ENCODE measurements around the gene SYT9.

Gene SYT9, protein sequence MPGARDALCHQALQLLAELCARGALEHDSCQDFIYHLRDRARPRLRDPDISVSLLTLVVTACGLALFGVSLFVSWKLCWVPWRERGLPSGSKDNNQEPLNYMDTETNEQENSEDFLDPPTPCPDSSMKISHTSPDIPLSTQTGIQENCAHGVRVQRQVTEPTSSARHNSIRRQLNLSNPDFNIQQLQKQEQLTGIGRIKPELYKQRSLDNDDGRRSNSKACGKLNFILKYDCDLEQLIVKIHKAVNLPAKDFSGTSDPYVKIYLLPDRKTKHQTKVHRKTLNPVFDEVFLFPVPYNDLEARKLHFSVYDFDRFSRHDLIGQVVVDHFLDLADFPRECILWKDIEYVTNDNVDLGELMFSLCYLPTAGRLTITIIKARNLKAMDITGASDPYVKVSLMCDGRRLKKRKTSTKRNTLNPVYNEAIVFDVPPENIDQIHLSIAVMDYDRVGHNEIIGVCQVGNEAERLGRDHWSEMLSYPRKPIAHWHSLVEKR

DNA sequence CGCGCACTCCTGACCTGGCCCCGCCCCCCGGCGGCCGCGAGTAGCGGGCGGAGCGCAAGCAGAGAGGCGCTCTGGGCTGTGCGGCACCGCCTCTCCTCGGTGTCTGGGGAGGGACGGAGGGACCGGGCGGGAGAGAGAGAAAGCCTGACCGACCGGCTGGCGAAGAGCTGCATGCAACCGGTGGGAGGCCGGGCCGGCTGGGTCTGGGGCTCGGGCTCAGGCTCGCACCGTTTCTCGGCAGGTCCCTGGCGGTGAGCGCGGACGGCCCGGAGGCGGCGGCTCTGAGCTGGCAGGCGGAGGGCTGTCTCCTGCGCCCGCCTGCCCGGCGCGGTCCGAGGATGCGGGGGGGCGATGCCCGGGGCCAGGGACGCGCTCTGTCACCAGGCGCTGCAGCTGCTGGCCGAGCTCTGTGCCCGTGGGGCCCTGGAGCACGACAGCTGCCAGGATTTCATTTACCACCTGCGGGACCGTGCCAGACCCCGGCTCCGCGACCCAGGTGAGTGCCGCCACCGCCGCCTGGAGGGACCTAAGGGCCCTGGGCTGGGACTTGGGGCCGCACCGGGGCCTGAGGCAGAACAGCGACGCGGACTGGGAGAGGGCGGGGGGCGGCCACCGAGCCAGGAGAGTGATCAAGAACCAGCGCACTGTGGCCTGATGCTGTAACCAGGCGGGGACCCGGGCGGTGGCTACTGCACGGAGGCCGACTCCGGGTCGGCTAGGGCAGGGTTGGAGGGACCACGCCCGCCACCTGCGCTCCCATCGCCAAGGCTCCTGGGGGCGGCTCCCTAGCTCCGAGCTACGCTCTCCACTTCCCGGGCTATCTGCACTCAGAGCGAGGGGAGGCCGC, at the start of gene SYT9:
SYT9 (plus strand) TSS at position 69 of the 847 bp plus-strand sequence; CDS start at position 352, 283 bp downstream.
- peak in 1 of 2 donors; percentile 5 for DNase-seq (ENCODE audit: low read depth in 1 of 2, low spot score in 1 of 2)

DNA sequence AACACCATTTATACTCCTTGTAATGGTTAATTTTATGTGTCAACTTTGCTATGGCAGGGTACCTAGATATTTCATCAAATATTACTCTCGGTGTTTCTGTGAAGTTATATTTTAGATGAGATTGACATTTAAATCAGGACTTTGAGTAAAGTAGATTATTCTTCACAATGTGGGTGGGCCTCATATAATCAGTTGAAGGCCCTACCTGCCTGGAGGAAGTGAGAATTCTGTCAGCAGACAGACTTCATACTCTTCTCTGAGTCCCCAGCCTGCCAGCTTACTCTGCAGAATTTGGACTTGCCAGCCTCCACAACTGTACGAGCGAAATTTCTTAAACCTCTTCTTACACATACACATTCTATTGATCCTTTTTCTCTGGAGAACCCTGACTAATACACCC, 49.3 kb upstream of the SYT9 start:
- DNase-seq (ENCODE audit: low read depth in 1 of 2, low spot score in 1 of 2): no peak

DNA sequence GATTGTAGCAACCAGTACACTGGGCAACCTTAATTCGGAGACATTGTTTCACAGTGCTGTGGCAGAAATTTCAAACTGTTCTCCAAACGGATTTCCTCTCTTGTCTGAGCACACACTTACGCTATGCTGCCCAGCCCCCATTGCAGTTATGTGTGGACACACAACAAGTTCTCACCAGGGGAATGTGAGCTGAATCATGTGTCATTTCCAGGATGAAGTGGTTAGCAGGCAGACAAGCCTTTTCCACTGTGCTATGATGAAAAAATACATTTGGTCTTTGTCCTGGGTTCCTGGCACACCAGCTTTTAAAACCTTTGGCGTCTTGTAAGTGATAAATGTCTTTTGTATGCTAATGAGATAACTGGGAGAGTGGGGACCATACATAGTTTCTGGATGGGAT, 46.9 kb upstream of the SYT9 start:
- DNase-seq (ENCODE audit: low read depth in 1 of 2, low spot score in 1 of 2): no peak

DNA sequence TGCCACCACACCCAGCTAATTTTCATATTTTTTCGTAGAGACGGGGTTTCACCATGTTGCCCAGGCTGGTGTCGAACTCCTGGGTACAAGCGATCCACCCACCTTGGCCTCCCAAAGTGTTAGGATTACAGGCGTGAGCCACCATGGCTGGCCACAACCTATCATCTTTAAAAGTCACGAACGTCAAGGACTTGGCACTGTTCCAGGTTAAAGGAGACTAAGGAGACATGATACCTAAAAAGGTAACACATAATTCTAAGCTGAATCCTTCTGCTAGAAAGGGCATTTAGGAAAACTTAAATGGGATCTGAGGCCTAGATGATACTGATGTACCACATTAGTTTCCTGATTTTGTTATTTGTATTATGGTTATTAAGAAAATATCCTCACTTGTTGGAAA, 43.3 kb upstream of the SYT9 start:
- no peak for DNase-seq (ENCODE audit: low read depth in 1 of 2, low spot score in 1 of 2)

DNA sequence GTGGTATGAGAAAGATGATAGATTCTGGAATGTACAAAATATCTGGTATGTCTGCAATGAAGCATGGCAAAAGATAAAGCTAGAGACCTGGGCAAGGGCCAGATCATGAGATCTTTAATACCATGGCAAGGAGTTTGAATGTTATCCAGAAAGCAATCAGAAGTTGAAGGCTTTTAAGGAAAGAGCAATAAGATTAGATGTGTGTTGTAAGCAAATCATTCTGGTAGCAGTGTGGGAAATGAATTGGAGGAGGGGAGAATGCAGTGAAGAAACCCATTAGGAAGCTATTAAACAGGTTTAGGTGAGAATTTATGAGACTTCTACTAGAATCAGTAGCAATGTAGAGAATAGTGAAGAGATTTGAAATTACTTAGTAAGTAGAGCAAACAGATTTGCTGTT, 32.2 kb upstream of the SYT9 start:
- no peak for DNase-seq (ENCODE audit: low read depth in 1 of 2, low spot score in 1 of 2)

DNA sequence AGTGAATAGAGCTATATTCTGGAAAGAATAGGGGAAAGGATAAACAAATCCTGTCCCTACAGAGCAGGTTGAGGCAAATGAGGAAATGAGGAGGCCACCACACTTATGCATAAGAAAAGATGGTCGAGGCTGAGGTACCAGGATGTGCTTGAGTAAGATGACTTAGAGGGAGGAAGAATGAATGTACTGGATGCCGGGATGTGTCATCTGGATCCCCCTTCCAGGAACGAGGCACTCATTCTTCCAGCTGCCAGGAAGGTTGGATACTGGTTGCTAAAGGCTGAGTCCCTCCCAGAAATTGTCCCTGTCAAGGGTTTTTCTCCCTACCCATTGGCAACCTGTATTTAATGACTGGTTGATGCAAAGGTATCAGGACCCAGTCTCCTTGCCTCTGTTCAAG, 31.1 kb upstream of the SYT9 start:
- no peak for DNase-seq (ENCODE audit: low read depth in 1 of 2, low spot score in 1 of 2)

DNA sequence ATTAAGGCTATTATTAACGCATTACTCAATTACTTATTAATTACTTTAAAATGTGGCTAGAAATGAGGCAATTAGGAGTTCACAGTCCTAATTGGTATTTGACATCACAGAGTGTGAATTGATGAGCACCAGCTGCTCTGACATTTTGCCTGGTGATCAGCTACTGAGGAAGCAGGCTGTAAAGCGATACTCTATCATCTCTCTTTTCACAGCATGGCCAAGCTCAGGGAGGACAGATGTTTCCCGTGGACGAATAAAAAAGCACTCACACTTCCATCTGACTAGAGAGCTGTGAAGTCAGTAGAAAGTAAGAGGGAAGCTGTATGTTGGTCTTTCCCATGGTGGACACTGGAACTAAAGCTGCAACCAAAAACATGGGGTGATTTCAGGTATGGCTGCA, 29.1 kb upstream of the SYT9 start:
- no peak for DNase-seq (ENCODE audit: low read depth in 1 of 2, low spot score in 1 of 2)

DNA sequence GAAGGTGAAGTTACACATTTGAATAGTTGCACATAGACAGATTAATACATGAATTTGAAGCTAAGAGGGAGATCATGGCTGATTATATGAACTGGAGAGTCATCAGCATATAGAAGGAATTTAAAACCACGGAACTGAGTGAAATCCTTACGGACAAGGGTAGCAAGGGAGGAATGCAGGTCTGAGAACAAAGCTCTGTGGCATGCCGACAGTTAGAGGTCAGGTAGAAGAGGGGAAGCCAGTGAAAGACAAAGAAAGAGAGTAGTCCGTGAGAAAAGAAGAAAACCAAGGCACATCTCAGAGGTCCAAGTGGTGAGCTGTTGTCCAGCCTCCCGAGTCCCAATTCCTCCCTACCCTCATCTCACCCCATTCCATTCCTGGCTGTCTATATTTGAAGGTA, 11.8 kb upstream of the SYT9 start:
- no peak for DNase-seq (ENCODE audit: low read depth in 1 of 2, low spot score in 1 of 2)

DNA sequence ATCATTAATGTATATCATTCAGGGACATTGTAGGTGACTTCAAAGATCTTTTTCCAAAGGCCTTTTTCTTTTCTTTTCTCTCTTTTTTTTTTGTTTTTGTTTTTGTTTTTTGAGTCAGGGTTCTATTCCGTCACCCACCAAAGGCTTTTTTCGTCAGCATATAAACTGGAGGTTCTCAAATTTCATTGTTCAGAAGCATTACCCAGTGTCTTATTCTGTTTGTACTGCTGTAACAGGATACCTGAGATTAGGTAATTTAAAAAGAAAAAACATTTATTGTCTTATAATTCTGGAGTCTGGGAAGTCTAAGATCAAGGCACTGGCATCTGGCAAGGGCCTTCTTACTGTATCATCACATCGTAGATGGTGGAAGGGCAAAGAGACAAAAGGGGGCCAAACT, 6.4 kb upstream of the SYT9 start:
- DNase-seq (ENCODE audit: low read depth in 1 of 2, low spot score in 1 of 2): no peak

DNA sequence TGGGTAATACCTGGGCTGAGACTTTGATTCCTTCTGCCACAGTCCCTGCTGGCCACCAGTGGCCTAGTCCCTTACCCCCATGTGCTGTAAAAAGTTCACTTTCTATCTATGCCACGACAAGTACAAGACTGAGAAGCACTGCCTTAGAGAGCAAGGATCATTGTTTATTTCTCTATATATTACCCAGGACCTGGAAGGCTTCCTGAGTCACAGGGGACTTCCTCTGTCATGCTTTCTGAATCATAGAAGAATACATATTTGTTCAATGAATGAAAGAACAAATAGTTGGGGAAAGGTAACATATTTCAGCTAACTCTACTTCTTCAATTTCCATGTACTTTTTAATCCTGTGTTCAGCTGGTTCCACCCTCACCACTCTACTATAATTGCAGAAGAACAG, 5.5 kb upstream of the SYT9 start:
- no peak for DNase-seq (ENCODE audit: low read depth in 1 of 2, low spot score in 1 of 2)

DNA sequence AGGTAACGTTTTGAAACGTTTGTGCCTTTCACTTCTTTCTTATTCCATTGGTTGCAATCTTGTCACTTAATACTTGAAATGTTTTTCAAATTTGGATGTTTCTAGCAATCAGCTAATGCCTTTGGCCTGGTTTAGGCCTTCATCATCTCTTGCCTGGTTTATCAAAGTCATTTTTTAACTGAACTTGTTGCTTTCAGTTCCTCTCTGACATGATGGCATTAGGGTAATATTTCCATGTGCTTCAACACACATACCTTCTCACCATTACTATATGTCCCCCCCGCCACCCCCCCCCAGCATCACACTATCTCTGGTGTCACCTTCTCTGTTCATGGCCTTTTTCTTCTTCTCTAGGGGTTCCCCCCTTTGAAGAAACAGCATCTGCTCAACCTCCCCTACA, 1.5 kb upstream of the SYT9 start:
- DNase-seq (ENCODE audit: low read depth in 1 of 2, low spot score in 1 of 2): no peak

DNA sequence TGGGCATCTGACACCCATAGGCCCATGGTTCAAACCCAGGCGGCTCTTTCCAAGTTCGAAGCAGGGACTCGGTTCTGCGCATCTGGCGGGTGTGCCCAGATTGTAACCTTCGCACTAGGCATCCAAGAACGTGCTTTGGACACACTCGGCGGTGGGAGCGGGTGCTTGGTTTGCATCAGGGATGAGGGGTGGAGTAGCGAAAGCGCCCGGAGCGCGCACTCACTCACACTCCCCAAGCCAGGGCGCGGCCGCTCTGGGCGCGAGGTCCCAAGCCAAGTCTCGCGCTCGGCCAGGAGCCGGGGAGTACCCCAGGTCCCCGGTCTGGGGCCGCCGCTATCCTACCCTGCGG, 243 bp upstream of the SYT9 start:
- DNase-seq (ENCODE audit: low read depth in 1 of 2, low spot score in 1 of 2): no peak

DNA sequence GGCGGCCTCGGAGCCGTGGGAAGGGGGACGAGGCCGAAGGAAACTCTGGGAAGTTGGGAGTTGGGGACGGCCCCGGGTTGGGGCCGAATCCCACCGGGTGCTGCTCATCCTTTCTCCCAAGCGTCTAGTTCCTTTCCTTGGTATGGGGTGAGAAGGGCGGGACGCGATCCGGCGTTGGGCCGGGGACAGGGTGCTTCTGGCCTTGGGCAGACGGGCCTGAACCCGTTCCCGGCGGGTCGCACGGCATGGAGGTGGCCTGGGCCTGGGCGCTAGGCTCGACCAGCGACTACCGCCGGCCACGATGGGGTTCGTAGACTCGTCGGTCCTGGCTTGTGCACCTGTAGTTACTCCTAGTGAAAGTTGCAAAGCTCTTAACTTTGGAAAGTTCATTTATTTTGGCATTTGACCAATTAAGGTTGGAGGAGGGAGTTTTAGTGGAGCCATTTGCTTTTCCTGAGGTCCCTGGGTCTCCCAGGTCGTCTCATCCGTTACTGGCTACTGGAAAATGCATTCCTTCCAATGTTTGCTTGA, 1.0 kb downstream of the SYT9 start:
- no peak for DNase-seq (ENCODE audit: low read depth in 1 of 2, low spot score in 1 of 2)

DNA sequence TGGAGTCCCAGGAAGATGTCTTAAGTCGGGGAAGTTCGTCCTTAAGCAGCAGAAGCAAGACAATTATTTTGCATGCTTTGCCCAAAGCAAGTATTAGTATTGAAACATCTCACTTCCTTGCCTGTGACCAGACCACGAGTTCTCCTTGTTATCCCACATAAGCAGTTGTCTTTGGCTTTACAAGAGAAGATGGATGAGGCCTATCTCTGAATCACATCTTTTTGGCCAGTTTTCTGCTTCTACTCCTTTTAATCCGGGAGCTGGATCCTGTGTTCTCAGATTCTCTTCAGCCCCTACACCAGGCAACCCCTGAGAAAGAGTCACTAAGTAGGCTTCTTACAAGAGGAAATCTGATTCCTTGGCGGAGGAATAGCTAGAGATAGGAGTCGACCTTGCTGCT, 2.1 kb downstream of the SYT9 start:
- no peak for DNase-seq (ENCODE audit: low read depth in 1 of 2, low spot score in 1 of 2)

DNA sequence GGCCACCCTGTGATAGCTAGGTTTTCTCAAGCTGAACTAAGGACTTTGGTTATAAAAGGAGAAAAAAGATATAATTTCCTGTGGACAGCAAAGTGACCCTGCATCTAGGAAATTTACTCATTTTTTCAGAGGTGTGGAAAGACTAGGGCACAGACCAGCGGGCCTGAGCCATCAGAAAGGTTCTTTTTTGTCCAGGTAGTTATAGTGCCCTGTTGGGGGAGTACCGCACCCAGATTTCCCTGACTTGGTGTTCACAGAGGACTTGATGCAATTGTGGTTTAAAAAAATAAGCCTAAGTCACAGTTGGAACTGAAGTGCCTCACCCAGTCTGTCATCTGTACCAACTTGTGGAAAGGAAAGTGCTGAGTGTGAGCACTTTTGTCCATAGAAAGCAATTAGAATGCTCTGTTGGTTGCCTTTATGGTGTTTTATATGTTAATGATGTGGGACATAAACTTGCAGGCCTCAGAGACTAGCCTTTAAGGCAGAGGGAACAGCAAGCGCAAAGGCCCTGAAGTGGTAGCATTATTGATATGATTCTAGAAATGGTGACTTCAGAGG, 3.1 kb downstream of the SYT9 start:
- no peak for DNase-seq (ENCODE audit: low read depth in 1 of 2, low spot score in 1 of 2)

DNA sequence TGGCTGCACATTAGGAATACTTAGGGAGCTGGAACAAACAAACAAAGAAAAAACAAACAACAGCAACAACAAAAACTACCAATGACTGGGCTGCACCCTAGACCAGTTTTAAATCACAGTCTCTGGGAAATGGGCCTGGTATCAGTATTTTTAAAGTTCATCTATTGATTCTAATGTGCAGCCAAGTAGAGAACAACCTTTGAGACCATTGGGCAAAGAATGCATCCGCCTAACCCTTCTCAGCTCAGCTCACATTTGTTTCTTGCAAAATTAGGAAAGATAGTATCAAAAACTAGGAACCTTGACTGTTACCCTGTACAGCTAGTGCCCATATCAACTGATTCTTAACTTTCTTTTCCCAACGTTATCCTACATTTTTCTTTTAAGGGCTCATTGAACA, 5.2 kb downstream of the SYT9 start:
- DNase-seq (ENCODE audit: low read depth in 1 of 2, low spot score in 1 of 2): no peak

DNA sequence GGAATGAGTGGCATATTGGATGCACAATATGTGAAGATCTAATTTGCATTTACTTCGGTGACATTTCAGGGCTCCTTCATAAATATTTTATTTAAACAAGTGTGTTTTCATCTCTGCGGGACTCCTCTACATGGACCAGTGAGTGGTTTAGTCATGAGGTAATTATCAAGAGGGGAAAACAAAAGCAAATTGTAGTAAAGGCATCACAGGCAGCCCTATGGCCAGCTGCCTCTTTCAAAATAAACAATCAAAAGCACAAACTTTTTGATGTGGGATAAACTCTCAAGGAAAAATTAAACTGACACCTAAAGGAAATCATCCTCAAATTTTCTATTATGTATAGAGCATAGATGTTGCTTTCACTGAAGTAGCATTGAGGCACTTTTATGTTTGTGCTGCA, 6.0 kb downstream of the SYT9 start:
- no peak for DNase-seq (ENCODE audit: low read depth in 1 of 2, low spot score in 1 of 2)

DNA sequence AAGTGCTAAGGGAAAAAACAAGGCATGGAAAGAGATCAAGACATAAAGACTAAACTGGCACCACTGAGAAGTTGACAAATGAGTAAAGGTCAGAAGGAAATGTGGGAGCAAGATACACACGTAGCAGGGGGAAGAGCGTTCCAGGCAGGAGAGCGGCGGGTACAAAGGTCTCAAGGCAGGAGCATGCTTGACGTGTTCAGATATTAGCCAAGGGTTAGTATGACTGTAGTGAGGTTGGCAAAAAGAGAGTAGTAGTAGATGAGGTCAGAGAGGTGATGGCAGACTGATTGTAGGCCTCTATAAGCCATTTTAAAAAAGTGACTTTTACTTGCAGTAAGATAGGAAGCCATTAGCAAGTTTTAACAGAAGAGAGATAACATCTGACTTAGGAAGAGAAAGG, 9.9 kb downstream of the SYT9 start:
- DNase-seq (ENCODE audit: low read depth in 1 of 2, low spot score in 1 of 2): no peak

DNA sequence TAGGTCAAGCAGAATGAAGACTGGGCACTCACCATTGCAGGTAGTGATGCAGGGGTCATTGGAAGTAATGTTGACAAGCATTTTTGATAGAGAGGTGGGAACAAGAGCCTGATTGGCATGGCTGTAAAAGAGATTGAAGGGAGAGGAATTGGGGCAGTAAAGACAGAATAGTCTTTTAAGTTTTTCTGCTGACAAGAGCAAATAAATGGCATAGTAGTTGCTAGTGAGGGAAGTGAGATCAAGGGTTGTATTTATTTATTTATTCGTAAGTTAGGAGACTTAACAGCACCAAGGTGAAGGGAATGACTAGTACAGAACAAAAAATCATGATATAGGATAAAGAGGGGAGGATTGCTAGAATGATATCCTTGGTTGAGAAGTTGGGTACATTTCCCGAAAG, 11.0 kb downstream of the SYT9 start:
- DNase-seq (ENCODE audit: low read depth in 1 of 2, low spot score in 1 of 2): no peak

DNA sequence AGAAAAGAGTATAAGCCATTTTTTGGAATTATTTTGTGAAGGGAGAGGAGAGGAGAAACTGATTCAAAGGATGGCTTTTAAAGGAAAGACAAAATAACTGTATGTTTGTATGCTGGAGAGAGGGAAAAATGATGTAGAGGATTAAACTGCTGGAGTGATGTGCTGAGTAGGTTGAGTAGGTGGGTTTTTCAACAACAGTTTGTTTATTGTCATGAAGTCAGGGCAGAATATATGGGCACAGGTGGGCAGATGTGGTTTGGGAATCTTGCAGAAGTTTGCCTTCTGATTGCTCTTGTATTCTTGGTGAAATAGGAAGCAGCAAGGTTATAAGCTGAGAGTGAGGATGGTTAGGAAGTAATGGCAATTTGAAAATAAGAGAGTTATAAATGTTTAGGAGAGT, 12.1 kb downstream of the SYT9 start:
- no peak for DNase-seq (ENCODE audit: low read depth in 1 of 2, low spot score in 1 of 2)

DNA sequence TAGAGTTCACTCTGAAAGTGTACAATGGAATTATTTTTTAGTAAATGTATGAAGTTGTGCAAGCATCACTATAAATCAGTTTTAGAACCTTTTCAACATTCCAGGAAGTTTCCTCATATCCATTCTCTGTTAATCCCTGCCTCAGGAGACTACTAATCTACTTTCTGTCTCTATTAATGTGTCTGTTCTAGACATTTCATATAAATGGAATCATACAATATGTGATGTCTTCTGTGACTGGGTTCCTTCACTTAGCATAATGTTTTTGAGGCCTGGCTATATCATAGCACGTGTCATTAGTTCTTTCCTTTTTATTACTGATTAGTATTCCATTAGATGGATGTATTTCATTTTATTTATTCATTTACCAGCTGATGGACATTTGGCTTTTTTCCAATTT, 17.1 kb downstream of the SYT9 start:
- DNase-seq (ENCODE audit: low read depth in 1 of 2, low spot score in 1 of 2): no peak
